Inflammatory macrophage (primary cell): ENCODE measurements around the gene BICD2.

Source experiments
- DNase-seq, 2 donors: peaks; one replicate each; pipeline ENCODE4 v3.0.0-alpha.2; 2020 to 2022

BICD2 gene

GRCh38 chr9:92668746-92669526 is 95.7 kb downstream of the BICD2 start:
- peak; percentile 6 to 47 for DNase-seq

GRCh38 chr9:92666912-92667532 is 97.6 kb downstream of the BICD2 start:
- DNase-seq = no peak

GRCh38 chr9:92666236-92666635 is 98.4 kb downstream of the BICD2 start:
- DNase-seq = no peak

- DNase-seq = no peak
Observed at GRCh38 chr9:92665836-92666235, 98.8 kb downstream of the BICD2 start.

- no peak for DNase-seq
Observed at GRCh38 chr9:92664394-92665152, 100.1 kb downstream of the BICD2 start.

- no peak for DNase-seq
Observed at GRCh38 chr9:92663951-92664350, 100.7 kb downstream of the BICD2 start.

- DNase-seq = no peak
Observed at GRCh38 chr9:92663126-92663525, 101.5 kb downstream of the BICD2 start.

- DNase-seq = no peak
Observed at GRCh38 chr9:92661743-92662142, 102.9 kb downstream of the BICD2 start.
